Astrocyte (in vitro differentiated cells and primary cell): ENCODE measurements around the gene ERAL1. TPM values are rescaled to one million over a fixed set of nuclear protein-coding genes. Genes with fewer than 3 reads are reported as not detected.

Experiments used
- microRNA-seq: library from miRNA; unstranded; fragments of <30 nt; microRNA quantifications from one replicate; pipeline ENCODE4 v1.2.0, GENCODE V29; 2020
- total RNA-seq: library from RNA; stranded (reverse); gene quantifications from 2 replicates; pipeline ENCODE4 v1.2.1, GENCODE V29; 2021

Gene ERAL1
- total RNA-seq, 1 donor from 2014 or later: 38.4 TPM

Small RNA genes lying within 50 kb of the gene (microRNA-seq; reads per million reads assigned to microRNA genes)
- not detected for gene MIR451B

Other genes starting within 250 kb of the ERAL1 start
- 10.4 and 13.5 TPM in 2 replicates for gene RSKR, start 240.8 kb upstream of the ERAL1 start, total RNA-seq
- 131 and 133 TPM in 2 replicates for gene BLTP2, start 209.9 kb upstream of the ERAL1 start, total RNA-seq
- gene SDF2, start 193.1 kb upstream of the ERAL1 start, total RNA-seq: 71.2 and 73.3 TPM in 2 replicates
- gene SUPT6H, start 192.8 kb upstream of the ERAL1 start, total RNA-seq: 90.1 and 95.9 TPM in 2 replicates
- gene PROCA1, start 143.1 kb upstream of the ERAL1 start, total RNA-seq: 2.7 and 3.4 TPM in 2 replicates
- 145 and 150 TPM in 2 replicates for gene RAB34, start 137.1 kb upstream of the ERAL1 start, total RNA-seq
- 901 and 1,068 TPM in 2 replicates for gene RPL23A, start 135.0 kb upstream of the ERAL1 start, total RNA-seq
- gene TLCD1, start 128.8 kb upstream of the ERAL1 start, total RNA-seq: 24.6 and 25.1 TPM in 2 replicates
- gene NEK8, start 126.2 kb upstream of the ERAL1 start, total RNA-seq: 4.3 TPM in 2 replicates
- gene TRAF4, start 111.0 kb upstream of the ERAL1 start, total RNA-seq: 132 and 143 TPM in 2 replicates
- 51.4 and 53.0 TPM in 2 replicates for gene FAM222B, start 12.2 kb upstream of the ERAL1 start, total RNA-seq
- gene FLOT2, start 42.7 kb downstream of the ERAL1 start, total RNA-seq: 84.4 and 87.3 TPM in 2 replicates
- gene DHRS13, start 48.1 kb downstream of the ERAL1 start, total RNA-seq: 4.3 and 4.5 TPM in 2 replicates
- 41.6 and 46.7 TPM in 2 replicates for gene PHF12, start 96.5 kb downstream of the ERAL1 start, total RNA-seq
- not detected in 2 replicates for gene SEZ6, start 151.0 kb downstream of the ERAL1 start, total RNA-seq
- gene PIPOX, start 188.1 kb downstream of the ERAL1 start, total RNA-seq: 1.8 and 2.6 TPM in 2 replicates